Measurements from ENCODE around the gene CDKN1B. TPM values are rescaled to one million over a fixed set of nuclear protein-coding genes. Genes with fewer than 3 reads are reported as not detected.

CDKN1B gene
- total RNA-seq, 4 donors from 2014 or later = 43.6 to 76.4 (median 56.6) TPM

DNA sequence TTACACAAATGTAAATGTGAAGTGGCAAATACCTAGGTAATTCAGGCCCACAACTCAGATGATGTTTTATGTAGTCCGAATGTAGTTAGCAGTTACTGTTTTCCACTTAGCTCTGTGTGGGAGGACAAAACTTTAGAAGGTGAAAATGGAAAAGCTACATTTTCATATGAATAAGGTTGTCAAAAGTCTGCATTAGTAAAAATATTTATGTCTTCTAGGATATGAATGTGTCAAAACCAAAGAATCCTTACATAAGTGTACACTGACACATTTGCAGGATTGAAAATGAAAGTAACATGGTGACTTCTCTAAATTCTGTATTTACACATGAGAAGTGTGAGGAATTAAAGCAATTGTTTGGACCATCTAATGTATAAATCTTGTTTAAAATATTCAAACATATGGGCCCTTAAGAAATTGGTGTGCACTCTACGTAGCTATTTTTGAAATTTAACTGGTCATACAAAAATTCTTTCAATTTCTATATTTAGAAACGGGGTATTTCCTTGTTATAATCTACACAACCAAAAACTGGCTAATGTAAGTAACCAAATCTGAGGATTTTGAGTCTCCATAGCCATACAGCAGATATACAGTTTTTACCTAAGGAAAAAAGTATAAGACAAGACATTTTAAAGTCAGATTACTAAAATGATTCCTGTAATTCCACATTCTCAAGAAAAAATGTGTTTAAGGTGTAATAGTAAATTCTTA is 5.4 kb downstream of the CDKN1B start:
- Histone ChIP-seq H3K27me3 (no peaks in the 10 kb centered on the region), H3K27ac (peak overlapping the region; percentile 96 to 99 (median 98)), H3K4me1 (peaks cover 50 to 52% of the 10 kb centered on the region in 2 donors), H3K36me3 (peaks cover 0 to 19% of the 10 kb centered on the region in 2 donors), H3K9me3 (no peaks in the 10 kb centered on the region), H3K4me3 (peak overlapping the region; percentile 66 to 88 (median 80))
- no peak for ATAC-seq
- DNase-seq = no peak
- no peak for TF ChIP-seq CTCF (IDR thresholded peaks at IDR 0.05 in 4 of 5, conservative IDR thresholded peaks at IDR 0.05 in 1 of 5)
- TF ChIP-seq POLR2A (IDR thresholded peaks at IDR 0.05) = no peak
- in situ Hi-C loops (cut with MboI; ENCODE audit: low sequenced_read_pairs in 4 of 4) = loop anchor here in 2 of 4 donors (25.0 kb wide), 2 partner anchors 335 to 360 kb away; partner anchors contain the start of genes BORCS5 (in 1 of the 2) and MANSC1 (in 1 of the 2)
- intact Hi-C loops (cut with DNase I; ENCODE audit: low total_unique reads) = loop anchor here (5.0 kb wide), 1 partner anchor 1720 kb away; no protein-coding TSS in a partner anchor

DNA sequence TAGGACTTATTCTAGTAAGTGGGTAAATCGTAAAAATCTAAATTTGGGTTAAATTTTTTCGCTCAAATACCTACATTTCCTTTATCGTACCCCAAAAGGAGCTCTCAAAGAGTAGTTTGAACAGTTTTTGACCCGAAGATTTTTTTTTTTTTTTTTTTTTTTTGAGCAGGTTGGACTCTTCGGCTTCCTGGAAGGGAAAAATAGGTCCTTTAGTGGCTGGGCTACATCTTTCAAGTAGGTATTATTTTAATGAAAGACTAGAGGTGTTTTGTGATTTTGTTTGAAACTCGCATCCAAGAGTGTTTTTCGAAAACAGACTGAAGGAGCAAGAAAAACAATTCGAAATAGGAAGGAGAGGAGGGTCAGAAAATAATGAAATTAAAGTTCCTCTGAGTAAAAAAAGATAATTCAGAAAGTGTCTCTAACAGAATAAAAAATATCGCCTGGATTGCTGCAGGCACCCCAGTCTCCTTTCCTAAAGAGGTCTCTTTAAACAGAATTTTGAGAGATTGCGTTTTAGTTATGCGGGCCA is 6.0 kb downstream of the CDKN1B start:
- Histone ChIP-seq H3K36me3 (peaks cover 0 to 19% of the 10 kb centered on the region in 2 donors), H3K9me3 (no peaks in the 10 kb centered on the region), H3K4me3 (peak overlapping the region; percentile 66 to 88 (median 80)), H3K27ac (peak overlapping the region; percentile 96 to 99 (median 98)), H3K4me1 (peaks cover 50 to 52% of the 10 kb centered on the region in 2 donors), H3K27me3 (no peaks in the 10 kb centered on the region)
- in situ Hi-C loops (cut with MboI; ENCODE audit: low sequenced_read_pairs in 4 of 4) (loop anchor here in 2 of 4 donors (25.0 kb wide), 2 partner anchors 336 to 361 kb away; partner anchors contain the start of genes BORCS5 (in 1 of the 2) and MANSC1 (in 1 of the 2)), intact Hi-C loops (cut with DNase I; ENCODE audit: low total_unique reads) (loop anchor here (5.0 kb wide), 1 partner anchor 1719 kb away; no protein-coding TSS in a partner anchor)
- DNase-seq (no peak), ATAC-seq (no peak)
- no peak for TF ChIP-seq POLR2A (IDR thresholded peaks at IDR 0.05)
- no peak for TF ChIP-seq CTCF (IDR thresholded peaks at IDR 0.05 in 4 of 5, conservative IDR thresholded peaks at IDR 0.05 in 1 of 5)

DNA sequence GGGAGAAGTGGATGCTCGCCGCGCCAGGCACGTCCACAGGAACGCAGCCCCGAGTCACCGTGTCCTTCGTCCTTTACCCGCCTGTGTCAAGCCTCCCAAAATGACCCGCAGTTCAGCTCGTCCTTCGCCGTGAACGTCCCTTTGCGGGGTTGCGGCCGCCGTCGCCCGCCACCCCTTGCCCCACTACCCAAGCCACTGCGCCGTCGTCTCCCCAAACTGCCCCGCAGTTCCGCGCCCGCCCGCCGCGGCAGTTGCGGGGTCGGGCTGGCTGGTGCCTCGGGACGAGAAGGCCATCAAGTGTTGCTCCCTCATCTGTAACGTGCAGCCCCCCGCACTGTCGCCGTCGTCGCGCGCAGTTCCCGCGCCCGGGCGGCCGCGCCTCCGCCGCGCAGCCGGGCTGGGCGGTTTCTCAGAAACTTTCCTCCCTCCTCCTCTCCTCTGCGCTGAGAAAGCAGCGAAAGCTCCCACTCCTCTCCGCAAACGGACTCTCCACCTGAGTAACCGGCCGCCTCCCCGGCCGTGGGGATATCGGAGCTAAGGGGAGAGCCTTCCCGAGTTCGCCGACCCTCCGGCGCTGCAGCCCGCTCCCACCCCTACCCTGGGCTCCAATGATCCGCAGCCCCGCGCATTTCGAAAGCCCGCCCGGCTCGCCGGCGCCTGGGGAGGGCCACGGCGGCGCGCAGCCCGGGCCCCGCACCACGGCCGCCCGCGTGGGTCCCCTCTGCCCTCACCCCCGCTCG is 6.7 kb downstream of the CDKN1B start:
- H3K9me3 ChIP-seq = no peaks in the 10 kb centered on the region
- TF ChIP-seq CTCF (IDR thresholded peaks at IDR 0.05 in 4 of 5, conservative IDR thresholded peaks at IDR 0.05 in 1 of 5) = no peak
- peak in 1 of 2 donors; percentile 29 for TF ChIP-seq POLR2A (IDR thresholded peaks at IDR 0.05)
- H3K4me1 ChIP-seq = peaks cover 47 to 48% of the 10 kb centered on the region in 2 donors
- H3K36me3 ChIP-seq = peaks cover 0 to 17% of the 10 kb centered on the region in 2 donors
- H3K27ac ChIP-seq = peak overlapping the region; percentile 96 to 99 (median 98)
- in situ Hi-C loops (cut with MboI; ENCODE audit: low sequenced_read_pairs in 4 of 4) = loop anchor here in 2 of 4 donors (25.0 kb wide), 2 partner anchors 337 to 362 kb away; partner anchors contain the start of genes BORCS5 (in 1 of the 2) and MANSC1 (in 1 of the 2)
- intact Hi-C loops (cut with DNase I; ENCODE audit: low total_unique reads) = loop anchor here (5.0 kb wide), 1 partner anchor 1718 kb away; no protein-coding TSS in a partner anchor
- H3K4me3 ChIP-seq = peak overlapping the region; percentile 66 to 88 (median 80)
- DNase-seq = peak in 1 of 2 donors; percentile 25
- ATAC-seq = peak; percentile 32 to 35
- no peaks in the 10 kb centered on the region for H3K27me3 ChIP-seq

DNA sequence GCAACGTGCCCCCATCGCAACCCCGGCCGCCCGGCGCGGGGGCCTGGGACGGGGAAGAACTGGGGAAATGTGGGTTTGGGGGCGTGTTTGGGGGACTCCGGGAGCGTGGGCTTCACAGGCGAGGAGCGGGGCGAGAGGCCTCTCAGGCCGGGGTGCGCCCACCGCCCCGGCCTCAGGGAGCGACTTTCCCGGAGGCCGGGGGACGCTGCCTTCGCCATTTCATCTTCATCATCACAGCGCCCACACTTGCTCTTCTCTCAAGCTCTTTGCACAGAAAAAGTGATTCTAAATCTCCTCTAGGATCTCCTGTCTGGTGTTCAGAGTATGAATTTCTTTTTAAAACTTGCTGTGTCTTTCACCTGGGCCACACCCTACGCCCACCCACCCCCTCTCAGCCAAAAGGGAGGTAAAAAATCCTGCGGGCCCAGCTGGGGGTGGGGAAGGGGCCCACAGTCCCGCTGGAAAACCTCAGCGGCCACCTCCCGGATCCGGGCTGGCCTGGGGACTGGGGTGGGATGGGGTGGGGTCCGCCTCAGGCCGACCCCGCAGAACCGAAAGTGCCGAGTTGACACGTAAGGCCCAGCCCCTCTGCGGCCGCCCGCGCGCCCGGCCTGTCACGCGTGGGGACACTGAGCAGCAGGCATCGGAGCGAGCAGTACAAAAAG is 7.4 kb downstream of the CDKN1B start:
- Histone ChIP-seq H3K27me3 (no peaks in the 10 kb centered on the region), H3K4me3 (peak overlapping the region; percentile 66 to 88 (median 80)), H3K4me1 (peaks cover 40 to 41% of the 10 kb centered on the region in 2 donors), H3K9me3 (no peaks in the 10 kb centered on the region), H3K27ac (peak overlapping the region; percentile 96 to 99 (median 98)), H3K36me3 (peaks cover 0 to 10% of the 10 kb centered on the region in 2 donors)
- intact Hi-C loops (cut with DNase I; ENCODE audit: low total_unique reads) = loop anchor here (1.0 to 5.0 kb wide), 4 partner anchors 7 to 1718 kb away; partner anchors contain the start of genes CDKN1B and DUSP16
- in situ Hi-C loops (cut with MboI; ENCODE audit: low sequenced_read_pairs in 4 of 4) = loop anchor here in 2 of 4 donors (25.0 kb wide), 2 partner anchors 337 to 362 kb away; partner anchors contain the start of genes BORCS5 (in 1 of the 2) and MANSC1 (in 1 of the 2)
- DNase-seq = no peak
- TF ChIP-seq POLR2A (IDR thresholded peaks at IDR 0.05) = no peak
- TF ChIP-seq CTCF (IDR thresholded peaks at IDR 0.05 in 4 of 5, conservative IDR thresholded peaks at IDR 0.05 in 1 of 5) = no peak
- peak in 1 of 2 donors; percentile 8 for ATAC-seq
